DOHH2 (cell line): Measurements from ENCODE around the gene CDH4.

Experiments
- H3F3A ChIP-seq: fragments of 200-600 bp; sonication (generic), shearing (Covaris generic); 2 replicates; pipeline ENCODE4 v1.6.0; 2016; ENCODE audit warnings: antibody characterized with exemption, mild to moderate bottlenecking; ENCODE audit not compliant: control insufficient read depth, insufficient read depth
- H3K27ac ChIP-seq: fragments of 200-600 bp; sonication (generic); 2 replicates; pipeline ENCODE4 v1.5.1; 2014; ENCODE audit warnings: low read depth, mild to moderate bottlenecking, low read length, moderate library complexity
- H3K27me3 ChIP-seq: fragments of 200-600 bp; sonication (generic); 2 replicates; pipeline ENCODE4 v1.6.1; 2014; ENCODE audit warnings: mild to moderate bottlenecking, low read length, mixed read lengths; ENCODE audit not compliant: control insufficient read depth
- H3K36me3 ChIP-seq: fragments of 200-600 bp; sonication (generic); 2 replicates; pipeline ENCODE4 v1.6.1; 2014; ENCODE audit warnings: mild to moderate bottlenecking, low read length, moderate library complexity, mixed read lengths; ENCODE audit not compliant: control insufficient read depth
- H3K4me1 ChIP-seq: fragments of 200-600 bp; sonication (generic); 2 replicates; pipeline ENCODE4 v1.6.1; 2014; ENCODE audit warnings: mild to moderate bottlenecking, low read length, mixed read lengths; ENCODE audit not compliant: control insufficient read depth
- H3K4me2 ChIP-seq: fragments of 200-600 bp; sonication (generic); 2 replicates; pipeline ENCODE4 v1.6.0; 2014; ENCODE audit warnings: mild to moderate bottlenecking, low read length, moderate library complexity
- H3K4me3 ChIP-seq: fragments of 200-600 bp; sonication (generic); 2 replicates; pipeline ENCODE4 v1.5.1; 2014; ENCODE audit warnings: mild to moderate bottlenecking, low read length, mixed read lengths
- H3K79me2 ChIP-seq: fragments of 200-600 bp; sonication (generic); 2 replicates; pipeline ENCODE4 v1.6.1; 2014; ENCODE audit warnings: mild to moderate bottlenecking, low read length, mixed read lengths; ENCODE audit not compliant: control insufficient read depth
- H3K9me2 ChIP-seq: fragments of 200-600 bp; sonication (generic); replicated peaks from 2 replicates; pipeline ENCODE4 v1.6.1; 2014; ENCODE audit warnings: mild to moderate bottlenecking, low read length, mixed read lengths; ENCODE audit not compliant: control insufficient read depth
- H3K9me3 ChIP-seq: fragments of 200-600 bp; sonication (generic); 2 replicates; pipeline ENCODE4 v1.6.1; 2014; ENCODE audit warnings: antibody characterized with exemption, low read length, mixed read lengths; ENCODE audit not compliant: control insufficient read depth, insufficient read depth
- H4K20me1 ChIP-seq: fragments of 200-600 bp; sonication (generic); 2 replicates; pipeline ENCODE4 v1.6.0; 2014; ENCODE audit warnings: low read depth, mild to moderate bottlenecking, antibody characterized with exemption, low read length, moderate library complexity; ENCODE audit not compliant: control insufficient read depth, insufficient read depth
- CTCF ChIP-seq: fragments of 200-600 bp; sonication (generic); IDR thresholded peaks from one replicate; pipeline ENCODE4 v1.5.1; 2014; ENCODE audit warnings: antibody characterized with exemption, mild to moderate bottlenecking, low read depth, low read length; ENCODE audit not compliant: poor library complexity, severe bottlenecking
- EZH2phosphoT487 ChIP-seq: fragments of 200-600 bp; sonication (generic); IDR thresholded peaks from 2 replicates; pipeline ENCODE4 v1.6.1; 2017; ENCODE audit warnings: borderline replicate concordance, mild to moderate bottlenecking, antibody characterized with exemption, low read length, moderate library complexity, mixed read lengths

The CDH4 gene

GRCh38 chr20:61561111-61561830 is 309.2 kb downstream of the CDH4 start:
- no peaks in the 10 kb centered on the region for H3K9me3 ChIP-seq
- H3K4me3 ChIP-seq: no peak overlapping the region
- no peaks in the 10 kb centered on the region for H3K4me1 ChIP-seq
- H3K36me3 ChIP-seq: no peaks in the 10 kb centered on the region
- H3K27ac ChIP-seq: no peak overlapping the region
- H3F3A ChIP-seq: no peaks in the 10 kb centered on the region
- no peaks in the 10 kb centered on the region for H3K27me3 ChIP-seq
- H4K20me1 ChIP-seq: no peaks in the 10 kb centered on the region
- no peaks in the 10 kb centered on the region for H3K79me2 ChIP-seq
- H3K9me2 ChIP-seq: no peaks in the 10 kb centered on the region
- H3K4me2 ChIP-seq: no peak overlapping the region
- no peak for TF ChIP-seq EZH2phosphoT487
- no peak for TF ChIP-seq CTCF

- no peaks in the 10 kb centered on the region for H3K4me1 ChIP-seq
- no peaks in the 10 kb centered on the region for H3K79me2 ChIP-seq
- H3F3A ChIP-seq: no peaks in the 10 kb centered on the region
- no peaks in the 10 kb centered on the region for H3K9me3 ChIP-seq
- H3K9me2 ChIP-seq: no peaks in the 10 kb centered on the region
- no peaks in the 10 kb centered on the region for H4K20me1 ChIP-seq
- H3K4me2 ChIP-seq: no peak overlapping the region
- no peaks in the 10 kb centered on the region for H3K27me3 ChIP-seq
- TF ChIP-seq EZH2phosphoT487 (no peak), CTCF (no peak)
- no peak overlapping the region for H3K27ac ChIP-seq
- H3K36me3 ChIP-seq: no peaks in the 10 kb centered on the region
- H3K4me3 ChIP-seq: no peak overlapping the region
Measured at GRCh38 chr20:61562491-61562890, 310.4 kb downstream of the CDH4 start.

GRCh38 chr20:61562897-61563504 is 310.9 kb downstream of the CDH4 start:
- Histone ChIP-seq H3F3A (no peaks in the 10 kb centered on the region), H3K9me3 (no peaks in the 10 kb centered on the region), H3K27ac (no peak overlapping the region), H3K4me2 (no peak overlapping the region), H3K27me3 (no peaks in the 10 kb centered on the region), H3K36me3 (no peaks in the 10 kb centered on the region), H3K9me2 (no peaks in the 10 kb centered on the region), H3K4me3 (no peak overlapping the region), H3K4me1 (no peaks in the 10 kb centered on the region), H4K20me1 (no peaks in the 10 kb centered on the region), H3K79me2 (no peaks in the 10 kb centered on the region)
- TF ChIP-seq EZH2phosphoT487 (no peak), CTCF (no peak)
